Duodenal mucosa (tissue), 2 donors: Measurements from ENCODE around the gene CDR2.

Experiments
- H3K27ac ChIP-seq: one replicate; pipeline ENCODE4 v1.7.0; 2013; ENCODE audit warnings: low read depth, low read length
- H3K27me3 ChIP-seq, 2 donors: one replicate each; pipeline ENCODE4 v1.7.0; 2013; ENCODE audit warnings: low read length in 2 of 2, control low read depth in 1 of 2; ENCODE audit not compliant: insufficient read depth in 2 of 2, control insufficient read depth in 1 of 2
- H3K36me3 ChIP-seq, 2 donors: one replicate each; pipeline ENCODE4 v1.7.0; 2013; ENCODE audit warnings: low read length in 2 of 2, control low read depth in 1 of 2; ENCODE audit not compliant: insufficient read depth in 2 of 2, control insufficient read depth in 1 of 2
- H3K4me1 ChIP-seq, 2 donors: one replicate each; pipeline ENCODE4 v1.7.0; 2013; ENCODE audit warnings: low read length in 2 of 2, control low read depth in 1 of 2; ENCODE audit not compliant: insufficient read depth in 2 of 2, control insufficient read depth in 1 of 2
- H3K4me3 ChIP-seq, 2 donors: one replicate each; pipeline ENCODE4 v1.7.0; 2013; ENCODE audit warnings: low read length in 2 of 2, low read depth in 1 of 2
- H3K9ac ChIP-seq, 2 donors: one replicate each; pipeline ENCODE4 v1.7.0; 2013; ENCODE audit warnings: low read length in 2 of 2, low read depth in 1 of 2
- H3K9me3 ChIP-seq, 2 donors: one replicate each; pipeline ENCODE4 v1.7.0; 2013; ENCODE audit warnings: low read length in 2 of 2, control low read depth in 1 of 2; ENCODE audit not compliant: control insufficient read depth in 1 of 2

Gene CDR2

DNA sequence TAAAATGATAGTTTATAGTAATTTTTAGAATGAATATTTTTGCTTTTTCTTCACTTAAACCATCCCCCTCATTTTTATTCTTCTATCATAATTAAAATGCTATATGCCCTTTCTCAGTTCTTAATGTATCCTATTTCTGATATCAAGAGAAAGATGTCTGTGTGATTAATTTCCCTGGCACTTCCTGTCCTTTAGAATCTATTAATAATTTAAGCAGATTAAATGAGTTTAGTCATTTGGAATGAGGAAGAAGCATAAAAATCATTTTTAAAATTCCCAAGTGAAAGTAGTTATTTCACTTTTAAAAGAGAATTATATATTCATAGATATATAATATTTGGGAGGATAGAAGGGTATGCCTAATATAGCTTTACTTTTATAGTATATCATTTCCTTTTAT, 27.8 kb upstream of the CDR2 start:
- no peak overlapping the region for H3K4me3 ChIP-seq
- H3K27me3 ChIP-seq = no peaks in the 10 kb centered on the region
- no peaks in the 10 kb centered on the region for H3K9me3 ChIP-seq
- no peak overlapping the region for H3K27ac ChIP-seq
- no peak overlapping the region for H3K9ac ChIP-seq
- H3K36me3 ChIP-seq = no peaks in the 10 kb centered on the region
- H3K4me1 ChIP-seq = peaks cover 10 to 13% of the 10 kb centered on the region in 2 donors

DNA sequence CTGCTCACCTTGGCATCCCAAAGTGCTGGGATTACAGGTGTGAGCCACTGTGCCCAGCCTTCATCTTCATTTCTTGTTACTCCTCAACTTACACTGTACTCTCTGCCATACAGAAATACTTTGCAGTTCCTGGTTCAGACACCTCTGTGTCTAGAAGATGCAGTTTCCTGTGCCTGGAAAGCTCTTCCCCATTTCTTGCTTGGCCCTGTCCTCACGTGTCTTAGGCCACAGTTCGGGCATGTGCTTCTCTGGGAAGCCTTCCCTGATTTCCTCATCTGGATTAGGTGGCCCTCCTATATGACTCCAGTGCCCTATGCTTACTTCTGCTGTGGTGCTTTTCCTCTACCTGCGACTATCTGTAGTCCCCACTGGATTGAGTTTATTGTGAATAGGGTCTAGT, 26.5 kb upstream of the CDR2 start:
- peaks cover 10 to 13% of the 10 kb centered on the region in 2 donors for H3K4me1 ChIP-seq
- H3K27me3 ChIP-seq = no peaks in the 10 kb centered on the region
- H3K4me3 ChIP-seq = no peak overlapping the region
- H3K9me3 ChIP-seq = no peaks in the 10 kb centered on the region
- no peak overlapping the region for H3K9ac ChIP-seq
- H3K27ac ChIP-seq = no peak overlapping the region
- no peaks in the 10 kb centered on the region for H3K36me3 ChIP-seq

DNA sequence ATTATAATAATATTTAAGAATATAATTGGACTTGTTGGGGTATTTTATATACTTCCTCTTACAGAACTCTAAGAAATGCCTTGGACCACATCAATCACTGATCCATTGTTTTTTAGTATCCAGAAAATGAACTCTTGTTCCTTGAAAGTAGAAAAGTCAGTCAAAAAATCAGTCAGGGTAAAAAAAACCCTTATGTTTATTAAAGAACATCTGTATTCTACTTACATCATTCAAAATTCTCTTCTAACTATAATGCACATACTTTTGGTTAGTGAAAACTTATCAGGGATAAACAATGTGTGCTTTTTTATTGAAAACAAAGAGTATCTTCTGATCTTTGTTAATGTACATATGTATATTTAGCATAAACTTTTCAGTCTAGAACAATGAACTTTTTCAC, 23.5 kb upstream of the CDR2 start:
- peaks cover 9 to 12% of the 10 kb centered on the region in 2 donors for H3K4me1 ChIP-seq
- no peak overlapping the region for H3K27ac ChIP-seq
- no peak overlapping the region for H3K4me3 ChIP-seq
- H3K27me3 ChIP-seq = no peaks in the 10 kb centered on the region
- H3K9ac ChIP-seq = no peak overlapping the region
- H3K36me3 ChIP-seq = no peaks in the 10 kb centered on the region
- no peaks in the 10 kb centered on the region for H3K9me3 ChIP-seq

DNA sequence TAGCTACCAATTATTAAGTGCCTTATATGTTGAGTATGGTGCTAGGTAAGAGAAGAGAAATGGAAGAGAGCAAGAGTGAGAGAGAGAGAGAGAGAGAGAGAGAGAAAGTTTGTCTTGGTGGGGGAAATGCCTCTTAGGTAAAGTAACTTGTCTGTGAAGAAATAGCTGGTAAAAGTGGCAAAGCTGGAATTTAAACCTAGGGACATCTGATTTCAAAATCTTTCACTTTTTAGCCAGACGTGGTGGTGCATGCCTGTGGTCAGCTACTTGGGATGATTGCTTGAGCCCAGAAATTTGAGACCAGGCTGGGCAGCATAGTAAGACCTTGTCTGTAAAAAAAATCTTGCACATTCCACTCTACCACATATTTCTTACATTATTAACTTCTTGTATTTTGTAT, 23.0 kb upstream of the CDR2 start:
- Histone ChIP-seq H3K4me3 (no peak overlapping the region), H3K4me1 (peaks cover 4 to 7% of the 10 kb centered on the region in 2 donors)

DNA sequence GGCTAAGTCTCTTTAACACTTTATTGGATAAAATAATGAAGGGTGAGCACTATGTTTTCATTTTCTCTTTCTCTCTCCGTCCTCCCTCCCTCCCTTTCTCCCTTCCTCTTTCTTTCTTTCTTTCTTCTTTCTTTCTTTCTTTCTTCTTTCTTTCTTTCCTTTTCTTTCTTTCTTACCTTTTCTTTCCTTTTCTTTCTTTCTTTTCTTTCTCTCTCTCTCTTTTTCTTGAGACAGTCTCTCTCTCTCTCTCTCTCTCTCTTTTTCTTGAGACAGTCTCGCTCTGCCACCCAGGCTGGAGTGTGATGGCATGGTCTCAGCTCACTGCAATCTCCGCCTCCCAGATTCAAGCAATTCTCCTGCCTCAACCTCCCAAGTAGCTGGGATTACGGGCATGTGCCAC, 21.5 kb upstream of the CDR2 start:
- Histone ChIP-seq H3K4me3 (no peak overlapping the region), H3K9me3 (no peaks in the 10 kb centered on the region), H3K27ac (no peak overlapping the region), H3K36me3 (no peaks in the 10 kb centered on the region), H3K9ac (no peak overlapping the region), H3K4me1 (no peaks in the 10 kb centered on the region), H3K27me3 (no peaks in the 10 kb centered on the region)

More for the DNA sequence above, 23.0 kb upstream of the CDR2 start:
- Histone ChIP-seq H3K9me3 (no peaks in the 10 kb centered on the region), H3K27ac (no peak overlapping the region), H3K9ac (no peak overlapping the region), H3K36me3 (no peaks in the 10 kb centered on the region), H3K27me3 (no peaks in the 10 kb centered on the region)

DNA sequence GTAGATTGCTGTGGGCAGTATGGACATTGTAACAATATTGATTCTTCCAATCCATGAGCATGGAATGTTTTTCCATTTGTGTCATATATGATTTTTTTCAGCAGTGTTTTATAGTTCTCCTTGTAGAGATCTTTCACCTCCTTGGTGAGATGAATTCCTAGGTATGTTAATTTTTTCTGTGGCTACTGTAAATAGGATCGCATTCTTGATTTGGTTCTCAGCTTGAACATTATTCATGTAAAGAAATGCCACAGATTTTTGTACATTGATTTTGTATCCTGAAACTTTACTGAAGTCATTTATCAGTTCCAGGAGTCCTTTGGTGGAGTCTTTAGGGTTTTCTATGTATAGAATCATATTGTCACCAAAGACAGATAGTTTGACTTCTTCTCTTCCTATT, 19.7 kb upstream of the CDR2 start:
- Histone ChIP-seq H3K36me3 (no peaks in the 10 kb centered on the region), H3K4me3 (no peak overlapping the region), H3K9ac (no peak overlapping the region), H3K27me3 (no peaks in the 10 kb centered on the region), H3K9me3 (no peaks in the 10 kb centered on the region), H3K27ac (no peak overlapping the region), H3K4me1 (no peaks in the 10 kb centered on the region)

DNA sequence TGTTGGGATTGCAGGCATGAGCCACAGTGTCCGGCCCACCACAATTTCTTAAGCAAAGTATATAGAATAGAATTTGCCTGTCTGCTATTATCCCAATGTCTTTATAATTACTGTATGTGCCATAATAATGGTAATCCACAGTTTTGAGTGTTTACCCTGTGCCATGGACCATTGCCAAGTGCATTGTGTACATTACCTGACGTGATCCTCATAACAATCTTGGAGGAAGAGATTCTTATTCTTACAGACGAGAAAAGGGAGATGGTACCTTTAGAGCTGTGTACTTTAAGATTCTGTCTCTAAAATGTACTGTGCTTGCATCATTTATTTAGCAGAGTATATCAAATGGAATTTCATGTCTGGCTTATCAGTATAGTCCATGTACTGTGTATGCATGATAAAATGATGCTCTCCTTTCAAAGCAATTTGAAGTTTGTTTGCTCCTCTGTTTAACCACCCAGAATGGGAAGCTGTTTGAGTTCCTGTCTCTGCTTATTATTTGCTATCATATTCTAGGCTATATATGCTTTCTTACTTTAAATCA, 13.8 kb upstream of the CDR2 start:
- no peaks in the 10 kb centered on the region for H3K9me3 ChIP-seq
- no peak overlapping the region for H3K4me3 ChIP-seq
- H3K27ac ChIP-seq = no peak overlapping the region
- H3K36me3 ChIP-seq = no peaks in the 10 kb centered on the region
- H3K4me1 ChIP-seq = no peaks in the 10 kb centered on the region
- no peaks in the 10 kb centered on the region for H3K27me3 ChIP-seq
- no peak overlapping the region for H3K9ac ChIP-seq

DNA sequence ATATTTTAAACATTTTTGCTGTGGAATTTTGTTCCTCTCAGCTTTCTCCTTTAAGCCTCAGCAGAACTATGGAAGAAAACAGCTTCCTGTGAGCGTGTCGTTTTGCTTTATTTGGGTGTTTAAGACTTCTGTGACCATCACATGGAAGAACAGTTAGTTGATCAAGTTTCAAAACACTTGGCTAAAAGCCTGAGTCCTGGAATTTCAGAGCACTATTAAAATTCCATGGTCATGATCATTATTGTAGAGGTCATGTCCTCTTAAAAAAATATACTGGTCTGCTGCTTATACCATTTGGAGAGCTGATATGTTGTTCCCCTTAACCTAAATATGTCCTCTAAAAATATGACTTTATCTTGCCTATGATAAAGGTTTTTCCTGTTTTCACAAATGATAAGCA, 12.6 kb upstream of the CDR2 start:
- H3K9me3 ChIP-seq = no peaks in the 10 kb centered on the region
- no peaks in the 10 kb centered on the region for H3K4me1 ChIP-seq
- H3K27ac ChIP-seq = no peak overlapping the region
- no peak overlapping the region for H3K9ac ChIP-seq
- no peaks in the 10 kb centered on the region for H3K36me3 ChIP-seq
- no peak overlapping the region for H3K4me3 ChIP-seq
- no peaks in the 10 kb centered on the region for H3K27me3 ChIP-seq

DNA sequence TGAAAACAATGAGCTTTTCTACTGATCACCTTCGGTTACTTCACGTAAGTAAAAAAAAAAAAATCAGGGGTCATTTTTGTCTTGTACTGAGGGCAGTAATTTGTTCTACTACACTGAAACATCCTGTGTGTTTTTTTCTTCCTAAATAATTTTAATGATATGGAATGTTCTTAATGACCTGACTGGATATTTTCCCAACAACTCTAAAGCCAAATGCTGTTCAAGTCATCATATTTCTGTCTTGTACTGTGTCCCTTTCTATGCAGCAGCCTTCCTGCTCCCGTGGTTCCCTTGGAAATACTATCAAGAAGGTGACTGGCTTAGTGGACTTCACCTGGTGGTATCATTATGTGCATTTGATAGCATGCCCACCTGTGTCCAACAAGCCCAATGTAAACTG, 10.8 kb upstream of the CDR2 start:
- Histone ChIP-seq H3K27me3 (no peaks in the 10 kb centered on the region), H3K9me3 (no peaks in the 10 kb centered on the region), H3K9ac (no peak overlapping the region), H3K27ac (no peak overlapping the region), H3K36me3 (no peaks in the 10 kb centered on the region), H3K4me1 (no peaks in the 10 kb centered on the region), H3K4me3 (no peak overlapping the region)

DNA sequence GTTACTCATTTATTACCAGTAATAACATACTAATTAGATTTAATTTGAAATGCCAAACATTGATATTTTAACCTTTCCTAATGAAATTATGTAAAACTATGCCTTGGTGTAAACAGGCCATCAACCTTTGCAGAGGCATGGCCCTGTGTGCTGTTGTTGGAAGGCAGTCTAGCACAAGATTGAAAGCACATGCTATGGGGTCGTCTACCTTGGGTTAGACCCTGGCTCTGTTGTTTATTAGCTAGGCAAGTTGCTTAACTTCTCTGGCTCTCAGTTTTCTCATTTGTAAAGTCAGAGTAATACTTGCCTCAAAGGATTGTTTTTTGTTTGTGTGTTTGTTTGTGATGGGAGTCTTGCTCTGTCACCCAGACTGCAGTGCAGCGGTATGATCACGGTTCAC, 9.4 kb upstream of the CDR2 start:
- no peak overlapping the region for H3K9ac ChIP-seq
- no peaks in the 10 kb centered on the region for H3K9me3 ChIP-seq
- H3K27ac ChIP-seq = no peak overlapping the region
- H3K4me3 ChIP-seq = no peak overlapping the region
- H3K36me3 ChIP-seq = no peaks in the 10 kb centered on the region
- no peaks in the 10 kb centered on the region for H3K27me3 ChIP-seq
- no peaks in the 10 kb centered on the region for H3K4me1 ChIP-seq

DNA sequence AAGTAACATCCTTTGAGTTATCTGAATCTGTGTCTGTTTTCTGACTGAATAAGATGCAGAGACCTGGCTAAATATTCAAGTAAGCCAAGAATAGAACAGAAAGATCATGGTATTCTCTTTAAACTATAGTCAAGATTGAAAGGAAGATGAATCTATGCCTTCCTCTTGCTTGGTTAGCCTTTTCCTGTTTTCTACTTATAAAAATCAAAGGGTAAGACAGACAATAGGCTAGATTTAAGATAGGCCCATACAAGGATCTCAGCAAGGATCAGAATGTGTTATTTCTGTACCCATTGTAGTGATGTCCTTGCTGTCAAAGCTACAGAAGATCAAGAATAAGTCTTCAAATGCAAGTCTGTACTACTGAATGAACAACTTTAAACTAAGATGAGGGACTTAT, 7.0 kb upstream of the CDR2 start:
- no peak overlapping the region for H3K27ac ChIP-seq
- H3K36me3 ChIP-seq = no peaks in the 10 kb centered on the region
- no peak overlapping the region for H3K9ac ChIP-seq
- no peaks in the 10 kb centered on the region for H3K27me3 ChIP-seq
- no peaks in the 10 kb centered on the region for H3K4me1 ChIP-seq
- no peak overlapping the region for H3K4me3 ChIP-seq
- H3K9me3 ChIP-seq = no peaks in the 10 kb centered on the region
